Measurements from ENCODE around the gene MLPH. TPM values are rescaled to one million over a fixed set of nuclear protein-coding genes. Genes with fewer than 3 reads are reported as not detected.

Gene MLPH
- total and polyA plus RNA-seq, 12 donors: 9.7 to 60.0 (median 40.8) TPM

- intact Hi-C loops (cut with DNase I): loop anchor here (1.0 to 10.0 kb wide), 13 partner anchors 57 to 477 kb away; partner anchors contain the start of gene COL6A3 (in 1 of the 10)
- H3K4me3 ChIP-seq: peak overlapping the region in 1 of 10 donors; percentile 24
Observed at GRCh38 chr2:237572021-237572741, 85.1 kb downstream of the MLPH start.

GRCh38 chr2:237572742-237573101 is 85.7 kb downstream of the MLPH start:
- peaks cover 0 to 45% (median 12%) of the 10 kb centered on the region in 9 donors for H3K4me1 ChIP-seq
- H3K9me3 ChIP-seq: no peaks in the 10 kb centered on the region
- intact Hi-C loops (cut with DNase I): loop anchor here (1.0 to 10.0 kb wide), 13 partner anchors 58 to 478 kb away; partner anchors contain the start of gene COL6A3 (in 1 of the 10)
- peaks cover 0 to 3% (median 0%) of the 10 kb centered on the region in 7 donors for H3K27me3 ChIP-seq
- TF ChIP-seq CTCF (IDR thresholded peaks at IDR 0.05): no peak
- 87% methylated on average over 4 of the region's 4 CpGs for WGBS, 2 donors
- H3K36me3 ChIP-seq: no peaks in the 10 kb centered on the region
- ATAC-seq (peak in 1 of 8 donors; percentile 4), DNase-seq (no peak)
- no peak overlapping the region for H3K4me3 ChIP-seq
- H3K27ac ChIP-seq: no peak overlapping the region

More at GRCh38 chr2:237572021-237572741, 85.1 kb downstream of the MLPH start:
- peak; percentile 92 to 93 for DNase-seq
- 5 to 9% methylated on average over 24 of the region's 24 CpGs for WGBS, 2 donors
- peak; percentile 90 to 93 (median 92) for ATAC-seq
- Histone ChIP-seq H3K27me3 (peaks cover 0 to 5% (median 0%) of the 10 kb centered on the region in 7 donors), H3K4me1 (peaks cover 0 to 45% (median 12%) of the 10 kb centered on the region in 9 donors), H3K9me3 (no peaks in the 10 kb centered on the region), H3K27ac (peak overlapping the region in 1 of 10 donors; percentile 19), H3K36me3 (no peaks in the 10 kb centered on the region)
- peak; percentile 97 to 100 (median 99) for TF ChIP-seq CTCF (IDR thresholded peaks at IDR 0.05)

- intact Hi-C loops (cut with DNase I): loop anchor here (2.0 to 10.0 kb wide), 11 partner anchors 59 to 479 kb away; partner anchors contain the start of gene COL6A3 (in 1 of the 10)
- peaks cover 0 to 45% (median 12%) of the 10 kb centered on the region in 9 donors for H3K4me1 ChIP-seq
- DNase-seq (no peak), ATAC-seq (no peak)
- 85 to 91% methylated on average over 8 of the region's 8 CpGs for WGBS, 2 donors
- H3K36me3 ChIP-seq: no peaks in the 10 kb centered on the region
- no peak overlapping the region for H3K27ac ChIP-seq
- no peak overlapping the region for H3K4me3 ChIP-seq
- no peaks in the 10 kb centered on the region for H3K27me3 ChIP-seq
- TF ChIP-seq CTCF (IDR thresholded peaks at IDR 0.05): no peak
- H3K9me3 ChIP-seq: no peaks in the 10 kb centered on the region
Observed at GRCh38 chr2:237573721-237574415, 86.8 kb downstream of the MLPH start.

GRCh38 chr2:237574467-237574866 is 87.4 kb downstream of the MLPH start:
- Histone ChIP-seq H3K9me3 (no peaks in the 10 kb centered on the region), H3K27ac (peak overlapping the region in 1 of 10 donors; percentile 28), H3K36me3 (no peaks in the 10 kb centered on the region), H3K4me1 (peaks cover 0 to 48% (median 12%) of the 10 kb centered on the region in 9 donors), H3K4me3 (no peak overlapping the region), H3K27me3 (no peaks in the 10 kb centered on the region)
- TF ChIP-seq CTCF (IDR thresholded peaks at IDR 0.05): no peak
- intact Hi-C loops (cut with DNase I): loop anchor here in 9 of 10 donors (5.0 to 10.0 kb wide), 7 partner anchors 150 to 480 kb away; partner anchors contain the start of gene COL6A3 (in 1 of the 9)
- 83 to 89% methylated on average over 9 of the region's 9 CpGs for WGBS, 2 donors
- DNase-seq (no peak), ATAC-seq (no peak)

All from heart right ventricle (tissue), 16 donors.